Skeletal muscle satellite cell (primary cell): ENCODE results near the gene CPN2.
A peak's percentile ranks its signal among the peaks of the same experiment; 100 is the strongest.

ENCODE experiments used
- H3K27me3 ChIP-seq: 2 replicates; pipeline ENCODE4 v1.7.0; 2013; ENCODE audit warnings: low read length; ENCODE audit not compliant: control insufficient read depth, insufficient read depth
- H3K36me3 ChIP-seq: 2 replicates; pipeline ENCODE4 v1.7.0; 2013; ENCODE audit warnings: mild to moderate bottlenecking, control low read depth, low read length; ENCODE audit not compliant: insufficient read depth
- H3K4me1 ChIP-seq: 2 replicates; pipeline ENCODE4 v1.7.0; 2013; ENCODE audit warnings: low read length; ENCODE audit not compliant: control insufficient read depth, insufficient read depth
- H3K4me2 ChIP-seq: 2 replicates; pipeline ENCODE4 v1.7.0; 2013; ENCODE audit warnings: mild to moderate bottlenecking, low read length
- H3K4me3 ChIP-seq: 2 replicates; pipeline ENCODE4 v1.7.0; 2013; ENCODE audit warnings: low read length
- H3K9ac ChIP-seq: 2 replicates; pipeline ENCODE4 v1.7.0; 2013; ENCODE audit warnings: mild to moderate bottlenecking, low read depth, low read length, moderate library complexity
- H3K9me3 ChIP-seq: replicated peaks from 2 replicates; pipeline ENCODE4 v1.7.0; 2013; ENCODE audit warnings: mild to moderate bottlenecking, control low read depth, low read length

CPN2 gene

DNA sequence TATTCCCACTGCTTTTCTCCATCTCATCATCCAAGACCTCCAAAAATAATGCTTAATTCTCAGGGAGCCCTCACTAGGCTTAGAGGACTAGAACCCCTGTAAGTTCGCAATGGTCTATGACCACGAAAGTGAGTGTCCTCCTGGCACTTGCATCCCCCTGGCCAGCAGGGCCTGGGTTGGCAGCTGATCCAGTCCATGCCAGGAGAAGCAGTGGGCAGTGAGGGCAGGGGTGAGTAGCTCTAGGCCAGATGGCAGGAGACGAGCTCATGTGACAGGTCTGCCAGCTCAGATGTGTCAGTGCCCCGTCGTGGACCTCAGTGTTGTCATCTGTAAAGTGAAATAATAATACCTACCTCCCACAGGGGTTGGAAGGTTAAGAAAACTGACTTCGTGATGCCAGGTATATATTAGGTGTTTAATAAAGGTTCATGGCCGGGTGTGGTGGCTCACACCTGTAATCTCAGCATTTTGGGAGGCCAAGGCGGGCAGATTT, 36.8 kb upstream of the CPN2 start:
- Histone ChIP-seq H3K9me3 (peaks cover 7% of the 10 kb centered on the region), H3K36me3 (no peaks in the 10 kb centered on the region), H3K9ac (no peak overlapping the region), H3K4me2 (no peak overlapping the region), H3K4me3 (no peak overlapping the region), H3K27me3 (peaks cover 72% of the 10 kb centered on the region), H3K4me1 (no peaks in the 10 kb centered on the region)

DNA sequence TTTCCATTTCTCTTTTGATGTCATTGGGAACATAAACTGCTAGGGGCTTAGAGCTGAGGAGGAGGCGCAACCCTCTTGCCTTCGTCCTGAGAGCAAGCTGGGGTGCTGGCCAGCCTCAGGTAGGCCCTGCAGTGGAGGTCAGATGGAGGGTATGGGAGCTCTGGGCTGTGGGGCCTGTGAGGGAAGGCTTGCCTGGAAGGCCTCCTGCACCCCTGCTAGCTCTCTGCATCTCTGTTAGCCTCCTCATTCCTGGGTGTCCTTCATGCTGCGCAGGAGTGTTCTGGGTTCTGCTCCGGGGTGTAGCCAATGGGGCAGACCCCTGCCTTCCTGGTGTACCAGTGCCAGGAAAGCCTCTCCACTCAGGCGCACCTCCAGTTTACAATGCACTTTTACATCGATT, 36.1 kb upstream of the CPN2 start:
- Histone ChIP-seq H3K36me3 (no peaks in the 10 kb centered on the region), H3K27me3 (peaks cover 72% of the 10 kb centered on the region), H3K9ac (no peak overlapping the region), H3K9me3 (peaks cover 7% of the 10 kb centered on the region), H3K4me1 (no peaks in the 10 kb centered on the region), H3K4me3 (no peak overlapping the region), H3K4me2 (no peak overlapping the region)

DNA sequence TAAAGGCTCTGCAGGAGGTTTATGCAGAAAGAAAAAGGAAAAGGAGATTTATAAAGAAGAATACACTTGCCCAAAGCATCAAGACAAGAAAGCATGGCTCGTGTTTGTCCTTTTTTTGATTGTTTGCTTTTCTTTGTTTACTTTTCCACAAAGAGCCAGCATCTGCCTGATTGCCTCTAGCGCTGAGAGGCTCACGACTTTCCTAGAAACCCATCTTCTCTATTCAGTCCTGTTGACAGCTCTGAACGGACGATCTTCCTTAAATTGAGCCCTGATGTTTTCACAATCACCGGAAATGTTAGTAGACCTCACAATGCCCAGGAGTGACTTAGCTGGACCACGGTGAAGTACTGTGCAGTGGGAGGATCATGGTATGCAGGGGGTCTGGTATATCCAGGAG, 35.5 kb upstream of the CPN2 start:
- peaks cover 68% of the 10 kb centered on the region for H3K27me3 ChIP-seq
- H3K4me1 ChIP-seq: no peaks in the 10 kb centered on the region
- H3K4me3 ChIP-seq: no peak overlapping the region
- peaks cover 7% of the 10 kb centered on the region for H3K9me3 ChIP-seq
- no peaks in the 10 kb centered on the region for H3K36me3 ChIP-seq
- H3K9ac ChIP-seq: no peak overlapping the region
- no peak overlapping the region for H3K4me2 ChIP-seq

DNA sequence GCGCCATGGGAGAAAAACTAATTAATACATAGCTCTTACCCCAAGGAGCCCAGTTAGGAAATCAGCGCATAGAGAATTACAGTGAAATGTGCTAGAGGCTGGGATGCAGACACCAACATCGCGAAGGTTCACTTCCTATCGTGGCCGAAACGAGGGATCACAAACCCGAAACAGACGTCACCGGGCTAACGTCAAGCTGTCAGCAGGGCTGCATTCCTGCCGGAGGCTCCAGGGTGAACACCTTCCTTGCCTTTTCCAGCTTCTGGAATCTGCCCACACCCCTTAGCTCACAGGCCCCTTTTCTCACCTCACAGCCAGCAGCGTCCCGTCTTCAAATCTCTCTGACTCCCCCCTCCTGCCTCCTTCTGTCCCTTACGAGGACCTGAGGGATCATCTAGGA, 34.9 kb upstream of the CPN2 start:
- no peak overlapping the region for H3K4me2 ChIP-seq
- H3K9ac ChIP-seq: no peak overlapping the region
- H3K4me3 ChIP-seq: no peak overlapping the region
- no peaks in the 10 kb centered on the region for H3K4me1 ChIP-seq
- peaks cover 6% of the 10 kb centered on the region for H3K9me3 ChIP-seq
- H3K36me3 ChIP-seq: no peaks in the 10 kb centered on the region
- peaks cover 67% of the 10 kb centered on the region for H3K27me3 ChIP-seq

DNA sequence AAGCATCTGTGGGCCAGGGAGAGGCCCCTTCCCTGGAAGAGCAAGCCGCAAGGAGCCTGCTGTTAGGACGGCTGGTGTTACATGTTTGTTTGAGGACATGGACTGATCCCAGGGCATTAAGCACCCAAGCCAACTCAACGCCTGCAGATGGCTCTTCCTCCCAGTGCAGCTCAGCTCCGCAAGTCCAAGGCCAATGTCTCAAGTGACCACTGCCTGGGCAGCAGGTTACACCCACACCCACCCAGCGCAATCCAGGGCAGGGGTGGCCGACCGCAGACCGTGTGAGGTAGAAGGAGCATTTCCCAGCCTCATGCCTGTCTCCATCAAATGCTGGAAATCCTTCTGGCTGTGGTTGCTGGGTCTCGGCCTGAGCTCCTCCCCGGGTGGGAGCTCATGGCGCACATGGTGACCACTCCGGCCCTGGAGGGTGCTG, 33.5 kb upstream of the CPN2 start:
- H3K36me3 ChIP-seq: no peaks in the 10 kb centered on the region
- H3K9ac ChIP-seq: no peak overlapping the region
- H3K27me3 ChIP-seq: peaks cover 71% of the 10 kb centered on the region
- H3K9me3 ChIP-seq: no peaks in the 10 kb centered on the region
- no peaks in the 10 kb centered on the region for H3K4me1 ChIP-seq
- H3K4me2 ChIP-seq: no peak overlapping the region
- H3K4me3 ChIP-seq: no peak overlapping the region

DNA sequence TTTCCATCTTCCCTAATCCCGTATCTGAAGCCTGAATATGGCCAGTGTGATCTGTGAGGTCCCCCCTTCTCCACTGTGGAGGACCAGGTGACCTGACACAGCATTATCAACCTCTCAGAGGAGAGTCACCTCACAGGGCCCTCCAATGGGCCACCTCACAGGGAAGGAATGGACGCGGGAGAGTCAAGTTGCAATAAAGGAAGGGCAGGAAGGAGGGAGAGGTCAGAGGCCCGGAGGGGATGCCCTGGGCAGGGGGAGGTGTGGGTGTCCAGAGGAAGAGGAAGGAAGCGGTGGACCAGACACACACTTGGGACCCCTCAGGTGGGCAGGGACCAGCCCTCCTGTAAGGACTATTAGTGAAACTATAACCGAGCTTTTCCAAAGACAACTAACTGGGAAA, 33.0 kb upstream of the CPN2 start:
- Histone ChIP-seq H3K9me3 (no peaks in the 10 kb centered on the region), H3K4me1 (no peaks in the 10 kb centered on the region), H3K4me3 (no peak overlapping the region), H3K27me3 (peaks cover 71% of the 10 kb centered on the region), H3K36me3 (no peaks in the 10 kb centered on the region), H3K4me2 (no peak overlapping the region), H3K9ac (no peak overlapping the region)

DNA sequence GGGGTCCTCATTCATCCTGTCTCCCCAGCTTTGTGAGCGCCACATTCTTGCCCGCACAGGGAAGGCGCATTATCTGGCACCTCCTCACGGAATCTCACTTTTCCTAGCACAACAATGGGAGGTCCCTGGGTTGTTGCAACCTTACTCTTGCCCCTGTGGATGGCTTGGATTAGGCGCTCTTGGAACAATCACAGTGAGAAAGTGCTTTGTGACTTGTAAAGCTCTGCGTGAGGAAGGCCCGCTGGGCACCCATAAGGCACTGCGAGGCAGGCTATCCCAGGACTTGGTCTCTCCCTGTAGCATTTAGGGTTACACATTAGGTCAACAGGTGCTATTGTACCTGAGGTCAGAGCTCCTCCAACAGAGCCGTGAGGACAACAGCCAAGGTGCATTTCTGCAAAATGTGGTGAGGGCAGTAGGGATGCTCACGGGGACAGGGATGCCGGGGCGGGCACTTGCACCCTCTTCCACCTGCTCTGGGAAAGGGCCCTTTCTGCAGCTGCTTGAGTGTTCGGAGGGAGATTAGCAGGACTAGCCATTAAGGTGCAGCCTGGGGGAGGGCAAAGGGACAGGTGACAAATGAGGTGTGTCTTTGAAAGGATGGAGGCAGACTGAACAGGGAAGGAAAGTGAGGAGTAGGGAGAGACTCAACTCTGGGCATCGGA, 32.3 kb upstream of the CPN2 start:
- H3K27me3 ChIP-seq: peaks cover 78% of the 10 kb centered on the region
- no peaks in the 10 kb centered on the region for H3K9me3 ChIP-seq
- no peak overlapping the region for H3K9ac ChIP-seq
- H3K4me3 ChIP-seq: no peak overlapping the region
- H3K4me1 ChIP-seq: no peaks in the 10 kb centered on the region
- H3K4me2 ChIP-seq: no peak overlapping the region
- no peaks in the 10 kb centered on the region for H3K36me3 ChIP-seq

DNA sequence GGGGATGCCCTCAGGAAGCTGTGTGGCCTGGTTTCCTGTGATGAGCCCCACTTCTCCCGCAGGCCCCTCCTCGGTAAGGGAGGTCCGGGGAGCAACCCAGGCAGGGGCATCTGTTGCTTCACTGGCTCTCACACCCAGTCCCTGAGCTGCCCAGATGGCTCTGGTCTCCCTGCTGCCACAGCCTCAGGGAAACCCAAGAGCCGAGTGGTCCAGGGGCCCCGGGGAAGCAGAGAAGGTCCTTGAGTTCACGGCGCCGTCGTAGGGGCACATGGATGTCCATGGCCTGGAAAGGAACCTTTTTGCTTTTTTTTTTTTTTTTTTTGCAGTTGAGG, 31.7 kb upstream of the CPN2 start:
- Histone ChIP-seq H3K4me1 (no peaks in the 10 kb centered on the region), H3K36me3 (no peaks in the 10 kb centered on the region), H3K9me3 (no peaks in the 10 kb centered on the region), H3K27me3 (peaks cover 79% of the 10 kb centered on the region), H3K9ac (no peak overlapping the region), H3K4me2 (no peak overlapping the region), H3K4me3 (no peak overlapping the region)

DNA sequence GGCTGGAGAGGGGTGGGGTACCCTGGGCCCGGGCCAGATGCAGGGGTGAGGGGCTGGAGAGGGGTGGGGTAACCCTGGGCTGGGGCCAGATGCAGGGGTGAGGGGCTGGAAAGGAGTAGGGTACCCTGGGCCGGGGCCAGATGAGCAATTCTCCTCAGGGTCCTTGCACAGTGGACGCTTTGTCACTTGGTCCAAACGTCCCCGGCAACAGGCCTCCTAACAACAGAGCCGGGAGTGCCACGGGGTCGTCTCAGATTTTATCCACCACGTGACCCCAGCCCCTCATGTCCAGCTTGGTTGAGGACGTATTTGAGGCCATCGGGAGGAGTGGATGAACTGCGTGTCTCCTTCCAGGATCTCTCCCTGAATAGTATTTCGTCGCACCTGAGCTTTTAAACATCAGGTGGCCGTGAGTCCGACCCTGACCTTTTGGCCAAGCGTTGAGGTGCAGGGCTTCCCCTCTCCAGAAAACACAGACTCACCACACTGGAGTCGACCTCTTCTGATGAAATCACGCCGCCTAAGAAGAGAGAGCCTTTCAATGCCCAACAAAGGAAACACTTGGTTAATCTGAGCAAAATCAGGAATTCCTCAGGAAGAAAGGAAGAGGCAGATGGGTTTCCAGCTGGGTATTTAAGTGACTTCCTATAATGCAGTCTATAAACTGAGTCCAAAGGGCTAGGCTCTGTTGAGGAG, 31.2 kb upstream of the CPN2 start:
- H3K9ac ChIP-seq: no peak overlapping the region
- H3K4me2 ChIP-seq: no peak overlapping the region
- H3K4me1 ChIP-seq: no peaks in the 10 kb centered on the region
- H3K9me3 ChIP-seq: no peaks in the 10 kb centered on the region
- H3K27me3 ChIP-seq: peaks cover 83% of the 10 kb centered on the region
- H3K36me3 ChIP-seq: no peaks in the 10 kb centered on the region
- H3K4me3 ChIP-seq: no peak overlapping the region

DNA sequence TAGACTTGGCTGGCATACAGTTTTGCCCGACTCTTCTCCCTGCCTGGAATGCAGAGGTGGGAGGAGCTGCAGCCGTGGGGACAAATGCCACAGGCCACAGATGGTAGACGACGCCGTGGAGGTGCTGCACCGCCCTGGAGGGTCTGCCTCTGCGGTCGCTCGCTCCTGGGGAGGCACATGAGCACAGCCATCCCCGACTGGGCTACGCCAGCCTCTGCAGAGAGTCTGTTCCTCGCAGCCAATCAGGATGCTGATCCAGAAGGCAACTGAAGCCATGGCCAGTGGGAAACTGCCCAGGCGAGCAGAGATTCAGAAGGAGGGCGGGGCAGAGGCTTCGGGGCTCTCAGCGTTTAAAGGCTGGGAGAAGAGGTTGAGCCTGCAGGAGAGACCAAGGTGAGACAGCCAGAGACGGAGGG, 30.3 kb upstream of the CPN2 start:
- H3K4me3 ChIP-seq: no peak overlapping the region
- no peaks in the 10 kb centered on the region for H3K9me3 ChIP-seq
- H3K27me3 ChIP-seq: peaks cover 80% of the 10 kb centered on the region
- peak overlapping the region; percentile 56 for H3K4me2 ChIP-seq
- no peaks in the 10 kb centered on the region for H3K4me1 ChIP-seq
- H3K36me3 ChIP-seq: no peaks in the 10 kb centered on the region
- no peak overlapping the region for H3K9ac ChIP-seq

DNA sequence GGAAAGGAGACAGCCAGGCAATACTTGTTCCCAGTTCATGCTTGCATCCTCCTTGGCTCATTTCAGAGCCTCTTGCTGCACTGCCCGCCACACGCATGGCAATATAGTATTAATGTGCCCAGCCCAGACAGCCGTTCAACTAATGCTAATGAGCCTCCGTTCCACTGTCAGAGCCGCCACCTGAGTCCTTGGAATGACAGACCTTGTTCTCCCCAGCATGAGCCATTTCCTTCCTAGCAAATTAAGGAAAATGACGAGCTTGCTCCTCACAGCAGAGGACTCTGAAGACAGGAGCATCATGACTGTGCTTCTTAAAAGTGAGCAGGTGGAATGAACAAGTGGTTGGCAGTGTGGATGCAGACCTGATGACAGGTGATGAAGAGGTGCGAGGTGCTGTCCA, 29.2 kb upstream of the CPN2 start:
- H3K36me3 ChIP-seq: no peaks in the 10 kb centered on the region
- no peak overlapping the region for H3K9ac ChIP-seq
- no peak overlapping the region for H3K4me3 ChIP-seq
- H3K27me3 ChIP-seq: peaks cover 81% of the 10 kb centered on the region
- no peaks in the 10 kb centered on the region for H3K4me1 ChIP-seq
- H3K9me3 ChIP-seq: no peaks in the 10 kb centered on the region
- H3K4me2 ChIP-seq: no peak overlapping the region

DNA sequence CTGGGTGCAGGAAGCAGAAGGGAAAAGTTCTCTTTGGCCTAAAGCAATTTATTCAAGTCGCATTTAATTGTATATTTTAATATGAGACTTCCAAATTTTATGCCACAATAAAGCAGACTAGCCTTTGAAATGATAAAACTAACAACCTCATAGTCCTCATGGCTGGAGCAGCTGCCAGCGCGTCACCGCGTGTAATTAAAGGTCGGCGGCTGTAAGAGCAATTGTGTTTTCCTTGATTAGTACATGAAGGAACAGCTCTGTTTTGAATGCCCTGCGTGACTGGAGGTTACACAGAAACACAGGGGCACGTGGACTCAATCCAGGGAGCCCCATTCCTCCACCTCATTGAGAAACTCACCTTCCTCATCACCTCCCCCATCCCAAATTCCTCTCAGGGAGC, 28.5 kb upstream of the CPN2 start:
- H3K9me3 ChIP-seq: no peaks in the 10 kb centered on the region
- H3K36me3 ChIP-seq: no peaks in the 10 kb centered on the region
- H3K4me2 ChIP-seq: no peak overlapping the region
- no peak overlapping the region for H3K4me3 ChIP-seq
- no peak overlapping the region for H3K9ac ChIP-seq
- peaks cover 80% of the 10 kb centered on the region for H3K27me3 ChIP-seq
- H3K4me1 ChIP-seq: no peaks in the 10 kb centered on the region
